Ovary (tissue), 9 donors: Measurements from ENCODE around the gene BTNL9. TPM values are rescaled to one million over a fixed set of nuclear protein-coding genes. Genes with fewer than 3 reads are reported as not detected.
A peak's percentile ranks its signal among the peaks of the same experiment; 100 is the strongest.

ENCODE experiments used
- DNase-seq, 5 donors: peaks; one replicate each; pipeline ENCODE4 v3.0.0-alpha.2; 2019 to 2020
- H3K27ac ChIP-seq, 2 donors: fragments of 200-600 bp; one replicate each; pipeline versions ENCODE4 v1.5.1 to v1.8.0; 2019 to 2022
- H3K27me3 ChIP-seq: fragments of 200-600 bp; one replicate; pipeline ENCODE4 v1.8.0; 2022
- H3K36me3 ChIP-seq: fragments of 200-600 bp; sonication (generic); one replicate; pipeline ENCODE4 v1.5.1; 2019
- H3K4me1 ChIP-seq: one replicate; pipeline ENCODE4 v1.8.1; 2013; ENCODE audit warnings: mild to moderate bottlenecking, moderate library complexity; ENCODE audit not compliant: insufficient read depth
- H3K4me3 ChIP-seq: fragments of 200-600 bp; sonication (generic); one replicate; pipeline ENCODE4 v1.5.1; 2017
- H3K9me3 ChIP-seq, 2 donors: fragments of 200-600 bp in 1 of 2; sonication (generic) in 1 of 2; one replicate each; pipeline versions ENCODE4 v1.5.1 to v1.8.1; 2013 to 2019; ENCODE audit warnings: mild to moderate bottlenecking in 1 of 2, moderate library complexity in 1 of 2
- EP300 ChIP-seq: sonication (generic); formaldehyde crosslinking; IDR thresholded peaks from one replicate; pipeline ENCODE4 v1.6.1; 2017; ENCODE audit warnings: antibody characterized with exemption
- POLR2A ChIP-seq: fragments of 450-650 bp; IDR thresholded peaks from one replicate; pipeline ENCODE4 v1.6.1; 2017; ENCODE audit warnings: antibody characterized with exemption, mild to moderate bottlenecking, moderate library complexity
- WGBS, 3 donors: extraction: QIAGEN DNeasy Blood & Tissue Kit in 1 of 3; methylation state at CpG; one replicate each; pipeline versions ENCODE4 v1.1.5 to v1.1.7; 2013 to 2017; 5-methylcytosine and 5-hydroxymethylcytosine counted together
- intact Hi-C, 4 donors: fragments of 100-400 bp; cut with DNase I; formaldehyde crosslinking; loops; one replicate each; pipeline versions ENCODE4 v1.11.0 to v1.15.1; 2022 to 2023
- polyA plus RNA-seq, 2 donors: library from polyadenylated mRNA; stranded (reverse); fragments of 200-250 nt in 1 of 2; fragments of 350-450 nt in 1 of 2; fragmentation: Illumina TruSeq in 1 of 2; extraction: RNeasy Lipid Tissue Mini Kit (QIAGEN cat#74804) in 1 of 2; gene quantifications; one replicate each; pipeline ENCODE4 v1.2.3, GENCODE V29; 2013 to 2014
- total RNA-seq, 7 donors: library from RNA; depleted of rRNA in 2 of 7; stranded (reverse); fragments of >200 nt in 2 of 7; fragmentation: NEBNext Ultra II Directional in 3 of 7; extraction: Animal tissue kit (Norgen Biotek cat#: 25700) in 3 of 7; gene quantifications; one replicate each; pipeline versions ENCODE4 v1.1.0 to v1.2.4, GENCODE V29; 2016 to 2023
- TF ChIP-seq, protein P1 (sequence below), 3 donors: fragments of 450-650 bp in 2 of 3; fragments of 200-600 bp in 1 of 3; IDR thresholded peaks; one replicate each; pipeline versions ENCODE4 v1.5.1 to v1.8.0; 2016 to 2022; ENCODE audit warnings: antibody characterized with exemption in 3 of 3, mild to moderate bottlenecking in 1 of 3
- donor health status: DM: no; HTN: no; CAD: no; lungs with moderate emphysema.
- donor health status: DM: no; HTN: no; CAD: no.
- donor health status: Bipolar disorder and iron deficiency.
- donor health status: DM: yes; HTN: yes; CAD: no.
- donor health status: DM: no; HTN: no; CAD: no.
- donor health status: DM: yes; HTN: yes; CAD: no.

Gene BTNL9
- total and polyA plus RNA-seq, 9 donors = 0.76 to 46.4 (median 9.6) TPM

DNA sequence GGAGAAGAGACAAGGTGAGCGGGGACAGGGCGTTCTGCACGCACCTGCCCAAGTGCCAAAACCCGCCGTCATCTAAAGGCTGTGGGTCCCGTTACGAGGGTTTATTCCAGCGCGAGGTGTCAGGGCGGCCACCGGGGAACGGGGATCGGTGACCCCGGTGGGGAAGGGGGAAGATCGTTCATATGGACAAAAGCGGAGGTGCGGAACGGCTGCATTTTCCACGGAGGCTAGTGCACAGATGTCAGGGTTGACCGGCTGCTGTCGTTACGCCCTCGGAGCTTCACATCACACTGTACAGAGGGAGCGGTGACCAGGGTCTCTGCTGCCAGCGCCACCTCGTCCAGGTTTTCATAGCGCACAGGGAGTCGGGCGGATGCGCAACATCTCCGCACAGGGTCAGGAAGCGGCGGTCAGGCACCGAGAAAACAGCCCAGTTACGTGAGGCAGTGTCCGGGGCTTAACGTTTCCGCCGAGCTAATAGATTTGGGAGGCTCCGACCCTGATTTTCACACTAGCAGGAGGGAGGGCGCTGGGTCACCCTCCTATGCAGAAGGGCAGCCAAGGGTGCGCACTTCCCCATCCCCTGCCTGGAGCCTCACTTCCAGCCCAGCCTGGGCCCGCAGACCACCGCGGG is 13.5 kb downstream of the BTNL9 start:
- H3K27ac ChIP-seq = no peak overlapping the region
- no peaks in the 10 kb centered on the region for H3K27me3 ChIP-seq

DNA sequence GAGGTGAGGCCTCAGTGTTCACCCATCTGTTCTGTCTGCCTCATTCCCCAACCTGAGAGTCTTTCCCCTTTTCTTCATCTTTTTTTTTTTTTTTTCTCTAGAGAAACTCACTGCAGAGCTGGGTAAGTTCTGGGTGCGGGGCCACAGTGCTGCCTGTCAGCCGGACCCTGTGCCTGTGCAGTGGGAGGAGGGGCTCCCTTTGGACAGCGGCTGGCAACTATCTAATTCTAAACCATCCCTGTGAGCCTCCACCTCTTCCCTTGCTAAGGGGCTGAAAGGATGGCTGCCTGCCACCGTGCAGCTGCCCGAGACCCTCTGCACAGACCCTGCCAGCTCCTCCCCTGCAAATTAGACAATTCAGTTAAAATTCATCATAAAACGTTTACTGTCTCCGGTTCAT is 14.1 kb downstream of the BTNL9 start:
- 40 to 50% (median 45%) methylated on average over 7 of the region's 7 CpGs for WGBS, 3 donors
- no peak for DNase-seq
- no peaks in the 10 kb centered on the region for H3K9me3 ChIP-seq
- no peaks in the 10 kb centered on the region for H3K27me3 ChIP-seq
- TF ChIP-seq POLR2A (no peak), EP300 (no peak)
- TF ChIP-seq, protein P1, sequence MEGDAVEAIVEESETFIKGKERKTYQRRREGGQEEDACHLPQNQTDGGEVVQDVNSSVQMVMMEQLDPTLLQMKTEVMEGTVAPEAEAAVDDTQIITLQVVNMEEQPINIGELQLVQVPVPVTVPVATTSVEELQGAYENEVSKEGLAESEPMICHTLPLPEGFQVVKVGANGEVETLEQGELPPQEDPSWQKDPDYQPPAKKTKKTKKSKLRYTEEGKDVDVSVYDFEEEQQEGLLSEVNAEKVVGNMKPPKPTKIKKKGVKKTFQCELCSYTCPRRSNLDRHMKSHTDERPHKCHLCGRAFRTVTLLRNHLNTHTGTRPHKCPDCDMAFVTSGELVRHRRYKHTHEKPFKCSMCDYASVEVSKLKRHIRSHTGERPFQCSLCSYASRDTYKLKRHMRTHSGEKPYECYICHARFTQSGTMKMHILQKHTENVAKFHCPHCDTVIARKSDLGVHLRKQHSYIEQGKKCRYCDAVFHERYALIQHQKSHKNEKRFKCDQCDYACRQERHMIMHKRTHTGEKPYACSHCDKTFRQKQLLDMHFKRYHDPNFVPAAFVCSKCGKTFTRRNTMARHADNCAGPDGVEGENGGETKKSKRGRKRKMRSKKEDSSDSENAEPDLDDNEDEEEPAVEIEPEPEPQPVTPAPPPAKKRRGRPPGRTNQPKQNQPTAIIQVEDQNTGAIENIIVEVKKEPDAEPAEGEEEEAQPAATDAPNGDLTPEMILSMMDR (IDR thresholded peaks at IDR 0.05) = no peak
- H3K4me1 ChIP-seq = peaks cover 3% of the 10 kb centered on the region
- H3K36me3 ChIP-seq = no peaks in the 10 kb centered on the region
- intact Hi-C loops = no loop called here
- H3K27ac ChIP-seq = no peak overlapping the region
- no peak overlapping the region for H3K4me3 ChIP-seq

More for the DNA sequence above, 13.5 kb downstream of the BTNL9 start:
- TF ChIP-seq, protein P1 (IDR thresholded peaks at IDR 0.05) = no peak
- TF ChIP-seq POLR2A (no peak), EP300 (no peak)
- no peaks in the 10 kb centered on the region for H3K36me3 ChIP-seq
- WGBS, 3 donors = 3 to 9% (median 5%) methylated on average over 39 to 45 of the region's 45 CpGs
- DNase-seq = no peak
- no peaks in the 10 kb centered on the region for H3K9me3 ChIP-seq
- intact Hi-C loops = no loop called here
- H3K4me3 ChIP-seq = peak overlapping the region; percentile 21
- peaks cover 3% of the 10 kb centered on the region for H3K4me1 ChIP-seq

- Histone ChIP-seq H3K36me3 (no peaks in the 10 kb centered on the region), H3K27me3 (no peaks in the 10 kb centered on the region)
- intact Hi-C loops = no loop called here
Measured at GRCh38 chr5:181054871-181055459, 14.9 kb downstream of the BTNL9 start.

DNA sequence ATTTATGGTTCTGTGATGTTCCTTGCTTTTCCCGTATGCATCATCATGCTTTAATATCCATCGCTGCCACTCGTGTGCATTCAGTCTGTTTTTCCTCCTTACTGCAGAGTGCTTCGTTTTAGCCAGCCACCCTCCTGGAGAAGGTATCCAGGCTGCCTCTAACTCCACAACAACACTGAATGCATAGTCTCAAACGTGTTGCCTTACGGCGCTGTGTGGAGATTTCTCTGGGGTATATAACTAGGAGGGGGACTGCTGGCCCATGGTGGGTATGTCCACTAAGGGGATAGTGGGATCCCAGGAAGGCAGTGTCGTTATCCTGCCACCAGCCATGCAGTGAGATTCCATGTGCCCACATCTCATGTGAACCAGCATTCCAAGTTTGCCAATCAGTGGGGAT is 16.4 kb downstream of the BTNL9 start:
- no peak for DNase-seq
- intact Hi-C loops = no loop called here
- no peaks in the 10 kb centered on the region for H3K36me3 ChIP-seq
- no peaks in the 10 kb centered on the region for H3K27me3 ChIP-seq
- WGBS, 3 donors = 84 to 88% (median 85%) methylated on average over 8 of the region's 8 CpGs
- H3K27ac ChIP-seq = no peak overlapping the region
- H3K4me3 ChIP-seq = no peak overlapping the region
- no peaks in the 10 kb centered on the region for H3K9me3 ChIP-seq
- peaks cover 3% of the 10 kb centered on the region for H3K4me1 ChIP-seq
- no peak for TF ChIP-seq POLR2A
- TF ChIP-seq, protein P1 (IDR thresholded peaks at IDR 0.05) = no peak

More at GRCh38 chr5:181054871-181055459, 14.9 kb downstream of the BTNL9 start:
- Histone ChIP-seq H3K9me3 (no peaks in the 10 kb centered on the region), H3K4me1 (peaks cover 3% of the 10 kb centered on the region), H3K27ac (no peak overlapping the region), H3K4me3 (no peak overlapping the region)
- no peak for TF ChIP-seq EP300
- 67 to 84% (median 79%) methylated on average over 7 of the region's 7 CpGs for WGBS, 3 donors
- no peak for DNase-seq

DNA sequence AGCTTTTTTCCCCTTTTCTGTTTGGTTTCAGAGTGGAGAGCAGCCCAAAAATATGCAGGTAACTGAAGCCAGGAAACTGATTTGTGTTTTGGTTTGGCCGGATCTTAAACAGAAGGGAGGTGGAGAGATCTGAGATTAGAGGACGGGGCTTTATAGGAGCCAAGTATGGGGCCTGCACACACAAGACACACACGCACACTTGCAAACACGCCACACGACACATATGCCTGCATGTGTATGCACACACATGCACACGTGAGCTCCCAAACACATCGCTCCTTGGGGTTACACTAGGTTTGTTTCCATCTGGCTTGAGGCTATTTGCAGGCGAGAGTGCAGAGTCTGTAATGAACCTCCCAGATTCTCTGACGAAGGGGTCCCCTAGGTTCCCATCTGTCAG is 18.3 kb downstream of the BTNL9 start:
- Histone ChIP-seq H3K4me3 (no peak overlapping the region), H3K9me3 (no peaks in the 10 kb centered on the region), H3K27me3 (no peaks in the 10 kb centered on the region), H3K27ac (no peak overlapping the region), H3K4me1 (peaks cover 3% of the 10 kb centered on the region), H3K36me3 (no peaks in the 10 kb centered on the region)
- WGBS, 3 donors = 69 to 81% (median 76%) methylated on average over 9 of the region's 9 CpGs
- TF ChIP-seq, protein P1 (IDR thresholded peaks at IDR 0.05) = no peak
- TF ChIP-seq POLR2A = no peak
- DNase-seq = no peak
- intact Hi-C loops = no loop called here
